GM10847 (cell line): ENCODE measurements around the gene ABCA10.

Source experiments
- POLR2A ChIP-seq: IDR thresholded peaks from 2 replicates; pipeline ENCODE4 v1.6.1; 2011; ENCODE audit not compliant: insufficient read length; ENCODE audit errors: extremely low read depth

ABCA10 gene

DNA sequence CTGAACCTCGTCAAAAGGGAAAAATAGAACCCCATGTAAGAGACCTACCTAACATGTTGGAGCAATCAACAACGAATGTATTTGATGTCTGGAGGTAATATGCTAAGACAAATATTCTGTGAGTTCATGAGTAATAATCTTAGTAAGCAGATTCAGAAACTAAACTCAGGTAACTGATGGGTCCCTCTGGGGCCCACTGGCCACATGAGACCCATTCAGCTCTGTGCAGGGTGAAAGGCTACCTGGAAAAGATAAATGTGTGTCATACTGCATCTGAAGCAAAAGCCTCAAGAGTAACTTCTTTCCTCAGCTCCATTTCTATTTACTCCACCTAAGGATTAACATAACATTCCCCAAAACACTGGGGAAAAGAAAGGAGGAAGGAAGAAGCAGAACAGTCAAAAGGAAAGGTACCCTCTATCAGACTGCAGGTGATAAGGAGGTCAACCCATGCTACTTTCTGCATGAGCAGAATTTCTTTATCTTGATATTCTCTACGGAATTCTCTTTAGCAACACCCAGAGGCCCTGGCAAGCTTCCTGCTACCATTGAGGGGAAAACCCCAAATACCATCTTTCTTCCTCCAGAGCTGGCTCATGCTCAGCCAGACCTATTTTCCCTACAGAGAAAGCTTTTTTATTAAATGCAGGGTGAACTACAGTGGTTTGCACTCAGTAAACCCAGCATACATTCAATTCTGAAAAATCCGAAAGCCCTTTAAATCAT lies 49.2 kb downstream of the ABCA10 start:
- TF ChIP-seq POLR2A, result no peak

DNA sequence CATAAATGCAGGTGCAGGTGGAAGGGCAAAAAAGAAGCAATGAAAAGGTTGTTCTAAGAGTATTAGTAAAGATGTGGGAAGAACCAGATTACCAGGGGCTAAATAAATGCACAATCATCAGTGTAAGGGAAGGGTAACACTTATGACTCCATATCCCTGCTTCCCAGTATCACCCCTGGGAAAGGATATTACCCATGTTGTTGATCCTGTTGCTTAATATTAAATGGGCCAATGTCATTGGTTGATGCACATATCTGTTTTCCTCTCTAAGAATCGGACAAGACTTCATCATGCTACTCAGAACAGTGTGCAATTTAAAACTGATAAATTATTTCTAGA lies 52.2 kb downstream of the ABCA10 start:
- TF ChIP-seq POLR2A, result no peak

DNA sequence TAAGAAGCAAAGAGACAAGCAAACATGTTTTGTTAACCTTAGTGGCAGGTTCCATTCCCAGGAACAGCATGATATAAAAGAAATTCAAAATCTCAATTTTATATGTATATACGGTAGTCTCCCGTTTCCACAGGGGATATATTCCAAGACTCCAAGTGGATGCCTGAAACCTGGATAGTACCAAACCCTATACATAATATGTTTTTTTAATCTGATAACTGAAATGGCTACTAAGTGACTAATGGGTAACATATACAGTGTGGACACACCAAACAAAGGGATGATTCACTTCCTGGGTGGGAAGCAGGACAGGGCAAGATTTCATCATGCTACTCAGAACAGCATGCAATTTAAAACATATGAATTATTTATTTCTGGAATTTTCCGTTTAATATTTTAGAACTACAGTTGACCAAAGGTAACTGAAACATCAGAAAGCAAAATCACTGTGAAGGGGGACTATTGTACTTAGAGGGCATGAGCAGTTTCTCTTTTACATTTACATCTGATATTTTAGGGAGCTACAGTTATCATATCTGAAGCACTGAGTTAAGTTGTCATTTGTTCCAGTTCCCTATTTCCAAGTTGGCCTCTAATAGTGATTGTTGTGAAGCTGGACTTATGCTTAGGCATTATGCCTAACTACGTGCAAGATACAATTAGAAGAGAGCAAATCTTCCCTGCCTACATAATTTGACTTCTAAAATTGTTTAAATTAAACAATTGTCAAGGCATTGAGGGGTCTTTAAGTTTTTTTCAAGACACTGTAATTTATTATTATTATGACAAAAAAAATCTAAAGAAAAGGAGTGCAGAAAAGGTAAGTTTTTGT lies 52.8 kb downstream of the ABCA10 start:
- no peak for TF ChIP-seq POLR2A

DNA sequence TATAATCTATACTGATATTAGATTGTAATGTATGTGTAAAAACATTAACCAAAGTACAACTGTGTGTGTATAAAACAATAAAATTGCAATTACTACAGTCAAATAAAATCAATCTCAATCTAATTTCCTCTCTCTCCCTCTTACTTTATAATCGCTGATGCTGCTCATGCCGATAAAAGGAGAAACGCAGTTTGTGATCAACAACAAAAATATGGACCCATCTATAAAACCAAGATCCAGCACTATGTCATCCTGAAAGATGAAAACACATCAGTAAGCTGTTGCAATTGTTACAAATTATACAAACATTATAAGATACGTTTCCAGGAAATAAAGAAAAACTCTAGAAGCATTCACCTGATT lies 53.4 kb downstream of the ABCA10 start:
- no peak for TF ChIP-seq POLR2A

DNA sequence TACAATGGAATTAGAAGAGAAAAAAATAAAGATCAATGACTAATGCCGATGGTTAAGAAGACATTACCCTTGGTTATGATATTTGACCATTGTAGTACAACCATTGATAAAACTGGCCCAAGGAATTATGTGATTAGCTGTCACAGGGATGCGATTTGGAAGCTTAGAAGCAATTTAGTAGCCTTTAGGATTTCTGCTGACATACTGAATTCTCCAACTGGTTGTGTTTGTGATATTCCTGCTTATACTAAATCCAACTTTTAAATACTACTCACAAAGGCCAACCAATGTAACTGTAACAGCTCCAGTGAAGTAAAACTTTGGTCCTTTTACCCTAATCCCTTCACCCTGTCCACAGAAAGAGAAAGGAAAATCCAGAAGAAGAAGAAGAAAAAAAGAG lies 55.5 kb downstream of the ABCA10 start:
- TF ChIP-seq POLR2A, result no peak

DNA sequence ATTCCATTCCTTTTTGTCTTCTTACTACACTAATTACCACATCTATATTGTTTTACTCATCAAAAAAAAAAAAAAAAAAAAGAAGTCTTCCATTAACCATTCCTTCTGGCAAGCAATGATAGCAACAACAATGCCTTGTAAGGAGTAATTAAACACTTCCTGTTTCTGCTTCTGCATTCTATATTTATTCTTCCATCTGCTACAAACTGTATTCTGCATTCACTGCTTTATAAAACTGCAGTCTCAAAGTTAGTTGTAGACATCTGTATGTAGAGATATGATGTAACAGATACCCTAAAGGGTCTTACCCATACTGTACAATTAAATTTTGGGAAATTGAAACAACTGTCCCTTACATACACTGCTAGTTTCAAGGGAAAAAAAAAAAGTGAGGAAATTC lies 58.2 kb downstream of the ABCA10 start:
- TF ChIP-seq POLR2A, result no peak

DNA sequence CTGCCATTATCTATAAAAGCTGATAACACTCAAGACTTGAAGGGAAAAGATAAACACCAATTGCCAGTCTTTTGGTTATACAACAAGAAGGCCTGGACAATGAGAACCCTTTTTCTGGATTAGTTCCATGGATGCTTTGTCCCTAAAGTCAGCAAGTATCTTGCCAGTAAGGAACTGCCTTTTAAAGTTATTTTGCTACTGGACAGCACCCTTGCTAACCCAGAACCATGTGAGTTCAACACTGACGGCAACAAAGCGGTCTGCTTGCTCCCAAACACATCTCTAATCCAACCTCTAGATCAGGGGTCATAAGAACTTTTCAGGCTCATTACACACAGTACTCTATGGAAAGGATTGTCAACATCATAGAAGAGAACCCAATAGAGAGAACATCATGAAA lies 61.7 kb downstream of the ABCA10 start:
- TF ChIP-seq POLR2A, result no peak

DNA sequence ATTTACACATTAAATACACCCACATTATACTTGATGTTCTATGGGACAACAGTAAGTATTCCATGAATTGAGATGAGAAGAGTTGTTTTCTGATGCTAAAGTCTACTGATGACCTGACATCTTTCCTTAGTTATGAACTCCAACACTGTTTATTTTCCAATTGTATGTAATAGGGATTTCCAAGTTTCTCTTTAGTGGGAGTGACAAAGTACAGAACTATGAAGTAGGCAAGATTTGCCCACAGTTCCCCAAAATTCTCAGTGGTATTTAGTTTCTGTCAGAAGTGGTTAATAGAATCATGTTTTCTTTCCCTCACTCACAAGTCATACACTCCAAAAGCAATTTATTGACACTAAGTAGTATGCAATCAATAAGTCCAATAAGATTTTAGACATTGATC lies 64.4 kb downstream of the ABCA10 start:
- no peak for TF ChIP-seq POLR2A

DNA sequence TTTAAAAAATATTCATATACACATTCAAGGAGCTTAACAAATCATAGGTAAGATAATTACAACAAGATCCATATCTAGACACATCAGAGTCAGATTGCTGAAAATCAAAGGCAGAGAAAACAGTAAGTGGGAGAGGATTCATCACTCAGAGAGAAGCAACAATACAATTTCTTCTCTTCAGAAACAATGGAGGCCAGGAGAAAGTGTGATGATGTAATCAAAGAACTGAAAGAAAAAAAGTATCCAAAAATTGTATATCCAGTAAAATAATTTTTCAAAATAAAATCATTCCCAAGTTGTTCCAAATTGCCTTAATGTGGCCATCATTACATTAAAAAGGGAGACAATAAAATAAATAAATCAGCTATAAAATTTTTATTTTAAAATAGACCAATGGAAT lies 69.2 kb downstream of the ABCA10 start:
- no peak for TF ChIP-seq POLR2A

DNA sequence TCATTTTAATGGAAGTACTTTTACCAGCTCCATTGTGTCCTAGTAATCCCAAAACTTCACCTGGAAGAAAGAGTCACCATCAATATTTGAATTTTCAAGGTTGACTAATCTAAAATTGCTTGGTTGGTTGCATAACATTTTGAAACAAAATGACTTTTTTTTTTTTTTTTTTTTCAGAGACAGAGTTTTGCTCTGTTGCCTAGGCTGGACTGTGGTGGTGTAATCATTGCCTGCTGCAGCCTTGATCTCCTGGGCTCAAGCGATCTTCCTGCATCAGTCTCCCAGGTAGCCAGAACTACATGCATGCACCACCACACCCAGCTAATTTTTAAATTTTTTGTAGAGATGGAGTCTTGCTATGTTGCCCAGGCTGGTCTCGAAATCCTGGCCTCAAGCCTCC lies 74.4 kb downstream of the ABCA10 start:
- TF ChIP-seq POLR2A, result no peak

DNA sequence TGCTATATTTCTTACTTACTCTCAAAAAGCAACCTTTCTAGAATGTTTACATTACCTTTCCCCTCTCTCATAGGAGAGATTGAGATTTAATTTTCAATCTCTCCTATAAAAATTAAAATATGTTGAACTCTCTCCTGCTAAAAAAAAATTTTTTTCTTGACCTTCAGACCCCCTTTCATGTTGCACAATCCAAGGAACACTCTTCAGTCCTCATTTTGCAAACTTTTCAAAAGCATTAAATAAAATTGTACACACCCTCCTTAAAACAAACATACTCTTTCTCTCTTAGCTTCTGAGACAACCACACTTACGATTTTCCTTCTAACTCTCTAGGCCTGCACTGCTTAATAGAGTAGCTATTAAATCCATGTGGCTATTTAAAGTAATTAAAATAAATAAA lies 78.3 kb downstream of the ABCA10 start:
- TF ChIP-seq POLR2A, result no peak

DNA sequence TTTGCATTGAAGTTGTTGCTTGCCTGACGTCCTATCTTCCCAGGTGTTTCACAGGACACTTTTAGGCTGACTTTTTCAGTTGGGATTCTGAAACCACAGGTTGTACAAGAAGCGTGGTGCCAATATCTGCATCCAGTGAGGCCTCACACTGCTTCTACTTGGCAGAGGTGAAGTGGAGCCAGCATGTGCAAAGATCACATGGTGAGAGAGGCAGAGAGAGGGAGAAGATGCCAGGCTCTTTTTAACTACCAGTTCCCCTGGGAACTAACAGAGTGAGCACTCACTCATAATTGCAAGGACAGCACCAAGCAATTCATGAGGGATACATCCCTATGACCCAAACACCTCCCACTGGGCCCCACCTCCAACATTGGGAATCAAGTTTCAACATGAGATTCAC lies 81.2 kb downstream of the ABCA10 start:
- no peak for TF ChIP-seq POLR2A

DNA sequence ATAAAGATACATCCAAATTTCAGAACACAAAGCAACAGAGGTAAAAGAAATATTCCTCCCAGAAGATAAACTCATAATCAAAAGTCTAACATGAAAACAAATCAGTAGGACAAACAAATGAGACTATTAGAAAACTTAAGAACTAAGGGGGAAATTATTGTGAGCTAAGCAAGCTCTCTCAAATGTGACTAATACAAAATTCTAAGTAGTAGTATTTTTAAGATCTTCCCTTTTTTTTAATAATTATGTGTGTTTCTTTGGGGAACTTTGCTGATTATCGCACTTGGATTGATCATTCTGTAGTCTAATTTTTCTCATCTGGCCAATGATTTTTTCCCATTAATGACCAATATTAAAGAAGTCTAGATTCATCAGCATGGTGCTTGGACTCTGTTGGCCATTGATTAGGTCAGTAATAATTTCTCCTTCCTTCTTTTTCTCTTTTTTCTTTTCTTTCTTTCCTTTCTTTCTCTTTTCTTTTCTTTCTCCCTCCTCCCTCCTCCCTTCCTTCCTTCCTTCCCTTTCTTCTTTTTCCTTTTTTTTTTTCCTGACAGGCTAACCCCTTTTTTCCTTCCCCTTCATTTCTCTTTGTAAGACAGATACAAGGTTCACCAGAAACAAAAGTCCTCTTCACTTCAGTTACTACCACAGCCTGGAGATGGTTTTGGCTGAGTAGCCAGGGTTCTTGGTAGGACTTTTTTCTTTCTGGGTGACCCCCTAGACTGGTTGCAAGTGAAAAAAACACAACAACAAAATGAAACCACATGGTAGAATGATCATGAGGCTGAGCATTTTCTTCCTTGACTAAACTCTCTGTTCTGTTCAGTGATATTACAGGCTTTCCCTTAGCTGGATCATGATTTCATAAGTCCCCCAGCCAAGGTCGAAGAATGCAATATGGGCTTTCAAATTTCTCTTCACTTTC lies 84.0 kb downstream of the ABCA10 start:
- no peak for TF ChIP-seq POLR2A

DNA sequence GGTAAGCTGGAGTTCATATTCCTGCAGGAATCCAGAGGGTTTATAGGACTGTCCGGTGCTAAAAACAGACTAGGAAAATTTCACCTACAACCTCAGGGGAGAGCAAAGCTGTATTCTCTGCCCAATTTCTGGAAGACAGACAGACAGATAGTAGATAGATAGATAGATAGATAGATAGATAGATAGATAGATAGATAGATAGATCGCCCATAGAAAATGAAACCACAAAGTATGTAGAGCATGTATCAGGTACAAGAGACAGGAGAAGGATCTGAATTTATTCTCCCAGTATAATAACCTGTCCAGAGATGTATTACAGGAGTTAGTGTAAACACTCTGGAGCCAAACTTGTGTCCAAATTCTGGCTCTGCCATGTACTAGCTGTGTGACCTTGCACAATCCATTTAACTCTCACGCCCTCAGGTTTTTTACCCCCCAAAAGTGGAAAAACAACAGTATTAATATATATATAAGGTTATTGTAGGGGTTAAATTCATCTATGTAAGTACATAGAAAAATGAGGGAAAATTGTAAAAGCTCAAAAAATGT lies 84.9 kb downstream of the ABCA10 start:
- no peak for TF ChIP-seq POLR2A

DNA sequence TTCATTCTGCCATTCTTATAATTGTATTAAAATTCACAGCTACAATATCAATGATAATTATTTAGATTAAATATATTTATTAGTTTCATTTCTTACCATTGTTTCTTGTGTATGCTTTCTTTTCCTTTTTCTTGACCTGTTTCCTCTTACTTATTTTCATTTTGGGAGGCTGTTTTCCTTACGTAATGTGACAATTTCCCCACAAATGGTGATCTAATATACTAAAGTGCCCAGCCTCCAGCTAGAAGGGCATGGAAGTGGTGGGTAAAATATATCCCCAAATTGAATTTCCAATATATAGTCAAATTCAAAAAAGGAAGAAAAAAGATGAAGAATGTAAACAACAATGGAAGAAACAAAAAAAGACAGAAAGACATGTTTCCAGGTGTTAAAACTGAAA lies 85.5 kb downstream of the ABCA10 start:
- no peak for TF ChIP-seq POLR2A
